Esophagus squamous epithelium (tissue), 4 donors: ENCODE data around the gene EHD4.

Source experiments
- POLR2A ChIP-seq, 4 donors: fragments of 450-650 bp; IDR thresholded peaks; one replicate each; pipeline ENCODE4 v1.6.1; 2017; ENCODE audit warnings: antibody characterized with exemption in 4 of 4, mild to moderate bottlenecking in 4 of 4, moderate library complexity in 3 of 4
- TF ChIP-seq, protein P1 (sequence below), 6 experiments: fragments of 450-650 bp in 4 of 6; fragments of 200-600 bp in 2 of 6; sonication (generic) in 2 of 6; IDR thresholded peaks; one replicate each; pipeline ENCODE4 v1.5.1; 2016 to 2019; ENCODE audit warnings: antibody characterized with exemption in 6 of 6, mild to moderate bottlenecking in 4 of 6, moderate library complexity in 4 of 6

DNA sequence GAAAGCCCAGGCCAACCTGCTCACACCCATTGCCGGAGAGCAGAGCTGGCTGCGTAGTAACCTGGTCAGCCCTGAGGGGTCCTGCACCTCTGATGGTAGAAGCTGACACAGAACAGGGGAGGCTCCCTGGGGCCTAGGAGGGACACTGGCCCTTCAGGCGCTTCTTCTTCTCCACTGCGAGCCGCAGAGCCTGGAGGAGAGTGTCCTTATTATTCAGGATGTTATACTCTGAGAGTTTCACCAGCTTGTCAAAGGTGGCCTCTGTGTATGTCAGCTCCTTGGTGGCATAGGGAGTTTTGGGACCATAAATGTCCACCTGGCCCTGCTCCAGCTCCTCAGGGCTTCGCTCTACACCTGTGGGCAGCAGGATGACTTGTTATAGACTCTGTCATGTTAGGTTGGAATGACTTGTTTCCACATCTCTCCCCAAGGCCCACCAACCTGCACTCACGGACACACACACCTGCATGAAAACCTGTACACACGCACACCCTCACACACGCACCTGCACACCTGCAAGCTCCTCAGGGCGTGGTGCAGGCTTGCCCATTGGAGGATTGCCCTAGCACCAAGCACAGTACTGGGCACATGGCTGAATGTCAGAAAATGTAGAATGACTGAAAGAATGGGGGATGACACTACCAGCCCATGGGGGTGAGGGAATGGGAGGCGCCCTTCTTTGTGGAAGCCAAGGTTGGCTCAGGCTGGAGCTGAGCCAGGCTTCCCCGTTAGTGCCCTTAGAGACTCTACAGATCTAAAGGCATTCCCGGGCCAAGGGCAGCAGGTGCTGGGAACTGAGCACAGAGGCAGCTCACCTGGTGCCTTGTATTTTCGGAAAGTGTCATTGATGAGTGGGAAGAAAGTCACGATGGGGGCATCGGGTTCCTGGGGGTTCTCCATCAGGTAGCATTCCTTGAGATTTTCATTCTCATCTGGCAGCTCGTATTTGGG lies 11.5 kb upstream of the EHD4 start:
- TF ChIP-seq, protein P1, sequence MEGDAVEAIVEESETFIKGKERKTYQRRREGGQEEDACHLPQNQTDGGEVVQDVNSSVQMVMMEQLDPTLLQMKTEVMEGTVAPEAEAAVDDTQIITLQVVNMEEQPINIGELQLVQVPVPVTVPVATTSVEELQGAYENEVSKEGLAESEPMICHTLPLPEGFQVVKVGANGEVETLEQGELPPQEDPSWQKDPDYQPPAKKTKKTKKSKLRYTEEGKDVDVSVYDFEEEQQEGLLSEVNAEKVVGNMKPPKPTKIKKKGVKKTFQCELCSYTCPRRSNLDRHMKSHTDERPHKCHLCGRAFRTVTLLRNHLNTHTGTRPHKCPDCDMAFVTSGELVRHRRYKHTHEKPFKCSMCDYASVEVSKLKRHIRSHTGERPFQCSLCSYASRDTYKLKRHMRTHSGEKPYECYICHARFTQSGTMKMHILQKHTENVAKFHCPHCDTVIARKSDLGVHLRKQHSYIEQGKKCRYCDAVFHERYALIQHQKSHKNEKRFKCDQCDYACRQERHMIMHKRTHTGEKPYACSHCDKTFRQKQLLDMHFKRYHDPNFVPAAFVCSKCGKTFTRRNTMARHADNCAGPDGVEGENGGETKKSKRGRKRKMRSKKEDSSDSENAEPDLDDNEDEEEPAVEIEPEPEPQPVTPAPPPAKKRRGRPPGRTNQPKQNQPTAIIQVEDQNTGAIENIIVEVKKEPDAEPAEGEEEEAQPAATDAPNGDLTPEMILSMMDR (IDR thresholded peaks at IDR 0.05) = no peak
- TF ChIP-seq POLR2A (IDR thresholded peaks at IDR 0.05) = no peak
